ENCODE data around the gene GRPEL1. TPM values are rescaled to one million over a fixed set of nuclear protein-coding genes. Genes with fewer than 3 reads are reported as not detected.

The GRPEL1 gene
- total RNA-seq, 1 donor from 2014 or later, result 19.7 TPM

DNA sequence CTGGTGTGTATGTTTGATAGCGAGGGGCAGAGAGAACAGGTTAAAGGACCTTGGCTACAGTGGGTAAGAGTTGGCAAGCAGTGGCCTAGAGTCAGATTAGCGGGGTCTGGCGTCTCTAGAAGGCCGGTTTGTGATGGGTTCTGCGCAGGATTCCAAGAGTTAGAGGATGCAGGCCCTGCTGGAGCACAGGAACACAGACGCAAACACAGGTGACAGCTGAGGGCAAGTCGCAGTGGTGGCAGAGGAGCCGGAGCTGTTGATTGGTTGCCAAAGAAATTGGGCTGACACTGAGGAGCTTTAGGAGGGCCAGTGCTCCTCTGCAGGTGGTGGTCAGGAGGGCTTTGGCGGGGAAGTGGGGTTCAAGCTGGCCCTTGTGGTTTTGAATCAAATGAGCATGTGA, 20.9 kb downstream of the GRPEL1 start:
- no peaks in the 10 kb centered on the region for H3K27me3 Mint-ChIP-seq (ENCODE audit: unreplicated experiment)
- peaks cover 35% of the 10 kb centered on the region for H3K4me1 Mint-ChIP-seq (ENCODE audit: unreplicated experiment)
- no peak for DNase-seq (ENCODE audit: extremely low spot score, unreplicated experiment)
- no peaks in the 10 kb centered on the region for H3K36me3 Mint-ChIP-seq (ENCODE audit: unreplicated experiment)
- H3K9me3 Mint-ChIP-seq (ENCODE audit: unreplicated experiment), result no peaks in the 10 kb centered on the region
- no peak overlapping the region for H3K4me3 Mint-ChIP-seq (ENCODE audit: unreplicated experiment)
- H3K27ac Mint-ChIP-seq (ENCODE audit: unreplicated experiment), result no peak overlapping the region
- TF ChIP-seq, protein P1, sequence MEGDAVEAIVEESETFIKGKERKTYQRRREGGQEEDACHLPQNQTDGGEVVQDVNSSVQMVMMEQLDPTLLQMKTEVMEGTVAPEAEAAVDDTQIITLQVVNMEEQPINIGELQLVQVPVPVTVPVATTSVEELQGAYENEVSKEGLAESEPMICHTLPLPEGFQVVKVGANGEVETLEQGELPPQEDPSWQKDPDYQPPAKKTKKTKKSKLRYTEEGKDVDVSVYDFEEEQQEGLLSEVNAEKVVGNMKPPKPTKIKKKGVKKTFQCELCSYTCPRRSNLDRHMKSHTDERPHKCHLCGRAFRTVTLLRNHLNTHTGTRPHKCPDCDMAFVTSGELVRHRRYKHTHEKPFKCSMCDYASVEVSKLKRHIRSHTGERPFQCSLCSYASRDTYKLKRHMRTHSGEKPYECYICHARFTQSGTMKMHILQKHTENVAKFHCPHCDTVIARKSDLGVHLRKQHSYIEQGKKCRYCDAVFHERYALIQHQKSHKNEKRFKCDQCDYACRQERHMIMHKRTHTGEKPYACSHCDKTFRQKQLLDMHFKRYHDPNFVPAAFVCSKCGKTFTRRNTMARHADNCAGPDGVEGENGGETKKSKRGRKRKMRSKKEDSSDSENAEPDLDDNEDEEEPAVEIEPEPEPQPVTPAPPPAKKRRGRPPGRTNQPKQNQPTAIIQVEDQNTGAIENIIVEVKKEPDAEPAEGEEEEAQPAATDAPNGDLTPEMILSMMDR (IDR thresholded peaks at IDR 0.05), result no peak

DNA sequence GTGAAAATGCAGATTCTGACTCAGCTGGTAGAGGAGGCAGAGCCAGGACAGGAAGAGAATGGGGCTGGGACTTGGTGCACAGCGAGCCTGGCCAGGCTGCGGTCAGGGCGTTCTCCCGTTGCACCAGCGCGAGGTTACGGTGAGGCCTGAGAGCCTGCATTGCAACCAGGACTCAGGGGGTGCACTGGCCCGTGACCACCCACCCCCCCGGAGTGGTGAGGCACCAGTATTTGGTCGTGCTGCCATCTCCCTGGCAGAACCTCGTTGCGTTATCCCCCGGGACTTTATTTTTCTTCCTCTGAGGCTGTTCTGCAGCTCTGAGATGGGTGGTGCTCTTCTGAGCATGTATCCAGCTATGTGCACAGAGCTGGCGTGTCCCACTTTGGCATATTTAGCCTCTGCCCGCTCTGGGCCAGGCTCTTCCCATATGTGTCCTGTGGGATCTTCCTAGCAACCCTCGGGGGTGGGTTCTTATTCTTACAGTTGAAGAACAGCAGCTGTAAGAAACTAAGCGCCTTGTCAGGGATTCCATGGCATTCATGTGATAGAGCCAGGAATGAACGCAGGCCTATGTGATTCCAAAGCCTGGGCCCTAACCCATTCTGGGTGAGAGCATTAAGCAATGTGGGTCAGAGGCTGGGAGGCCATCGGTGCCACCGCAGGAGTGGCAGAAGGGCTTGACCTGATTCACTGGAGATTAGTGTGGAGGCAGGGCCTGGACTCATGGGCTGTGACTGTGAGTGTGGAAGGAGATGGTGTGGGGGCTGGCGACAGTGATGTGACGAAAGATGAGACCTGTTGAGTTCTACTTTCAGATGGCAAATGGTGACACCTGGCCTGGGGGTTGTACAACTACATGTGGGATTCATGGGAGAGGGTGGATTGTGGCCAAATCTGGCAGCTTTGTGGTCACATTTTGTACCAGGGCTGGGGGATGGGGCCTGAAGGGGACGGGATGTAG, 21.6 kb downstream of the GRPEL1 start:
- DNase-seq (ENCODE audit: extremely low spot score, unreplicated experiment), result no peak
- peaks cover 41% of the 10 kb centered on the region for H3K4me1 Mint-ChIP-seq (ENCODE audit: unreplicated experiment)
- peaks cover 3% of the 10 kb centered on the region for H3K36me3 Mint-ChIP-seq (ENCODE audit: unreplicated experiment)
- no peaks in the 10 kb centered on the region for H3K9me3 Mint-ChIP-seq (ENCODE audit: unreplicated experiment)
- H3K27ac Mint-ChIP-seq (ENCODE audit: unreplicated experiment), result no peak overlapping the region
- TF ChIP-seq, protein P1 (IDR thresholded peaks at IDR 0.05), result no peak
- no peaks in the 10 kb centered on the region for H3K27me3 Mint-ChIP-seq (ENCODE audit: unreplicated experiment)
- H3K4me3 Mint-ChIP-seq (ENCODE audit: unreplicated experiment), result no peak overlapping the region

DNA sequence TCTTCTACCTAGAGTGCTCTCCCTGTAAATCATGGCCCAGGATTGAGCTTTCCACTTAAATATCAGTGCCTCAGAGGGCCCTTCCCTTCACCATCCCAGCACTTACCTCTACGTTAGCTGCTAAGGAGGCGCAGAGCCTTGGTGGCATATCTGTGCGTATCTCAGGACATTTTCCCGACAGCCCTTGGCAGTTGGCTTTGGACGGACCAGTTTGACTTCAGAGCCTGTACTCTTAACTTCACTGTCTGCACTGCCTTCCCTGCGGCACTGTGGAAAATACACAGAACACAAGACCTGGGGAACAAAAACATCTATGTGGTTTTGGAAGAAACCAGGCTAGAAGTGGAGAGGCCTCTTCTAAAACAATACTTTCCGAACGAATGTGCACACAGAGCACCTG, 22.3 kb downstream of the GRPEL1 start:
- H3K4me1 Mint-ChIP-seq (ENCODE audit: unreplicated experiment), result peaks cover 41% of the 10 kb centered on the region
- H3K27me3 Mint-ChIP-seq (ENCODE audit: unreplicated experiment), result no peaks in the 10 kb centered on the region
- H3K4me3 Mint-ChIP-seq (ENCODE audit: unreplicated experiment), result peak overlapping the region; percentile 84
- DNase-seq (ENCODE audit: extremely low spot score, unreplicated experiment), result no peak
- TF ChIP-seq, protein P1 (IDR thresholded peaks at IDR 0.05), result no peak
- peaks cover 3% of the 10 kb centered on the region for H3K36me3 Mint-ChIP-seq (ENCODE audit: unreplicated experiment)
- no peaks in the 10 kb centered on the region for H3K9me3 Mint-ChIP-seq (ENCODE audit: unreplicated experiment)
- peak overlapping the region; percentile 28 for H3K27ac Mint-ChIP-seq (ENCODE audit: unreplicated experiment)

DNA sequence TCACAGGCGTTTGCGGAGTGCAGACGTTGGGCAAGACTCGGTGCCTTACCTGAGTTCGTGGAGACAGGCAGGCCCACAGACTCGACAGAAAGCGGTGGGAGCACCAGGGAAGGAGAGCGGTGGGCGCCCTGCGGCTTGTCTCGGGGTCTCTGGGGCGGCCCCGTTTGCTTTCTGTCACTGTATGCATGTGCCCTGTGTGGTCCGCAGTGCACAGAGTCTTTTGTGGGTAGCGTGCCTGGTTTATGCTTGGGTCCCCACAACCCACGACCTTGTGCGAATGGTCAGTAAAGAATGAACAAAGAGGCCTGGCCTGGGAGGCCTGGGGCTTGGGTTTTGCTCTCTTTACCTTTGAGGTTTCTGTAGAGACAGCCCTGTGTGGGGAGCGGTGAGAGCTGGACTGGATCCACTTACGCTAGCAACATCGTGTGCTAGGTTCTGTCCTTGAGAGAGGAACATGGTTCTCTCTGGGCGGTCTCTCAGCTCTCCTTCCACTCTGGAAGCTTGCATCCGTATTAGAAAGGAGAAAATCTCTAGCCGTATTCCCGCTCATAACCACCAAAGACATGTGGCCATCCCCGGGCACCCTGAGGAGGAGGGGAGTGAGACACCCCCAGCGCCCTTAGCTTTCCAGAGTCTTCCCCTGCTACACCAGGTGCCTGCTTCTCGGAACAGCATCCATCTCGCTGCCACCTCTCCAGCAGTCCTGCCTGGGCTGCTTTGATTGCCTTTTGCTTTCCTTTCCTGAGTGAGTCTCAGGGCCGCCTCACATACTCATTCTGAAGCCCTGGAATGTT, 23.5 kb downstream of the GRPEL1 start:
- H3K9me3 Mint-ChIP-seq (ENCODE audit: unreplicated experiment), result no peaks in the 10 kb centered on the region
- peaks cover 41% of the 10 kb centered on the region for H3K4me1 Mint-ChIP-seq (ENCODE audit: unreplicated experiment)
- H3K36me3 Mint-ChIP-seq (ENCODE audit: unreplicated experiment), result peaks cover 3% of the 10 kb centered on the region
- DNase-seq (ENCODE audit: extremely low spot score, unreplicated experiment), result no peak
- H3K27ac Mint-ChIP-seq (ENCODE audit: unreplicated experiment), result peak overlapping the region; percentile 69
- TF ChIP-seq, protein P1 (IDR thresholded peaks at IDR 0.05), result no peak
- H3K27me3 Mint-ChIP-seq (ENCODE audit: unreplicated experiment), result no peaks in the 10 kb centered on the region
- peak overlapping the region; percentile 84 for H3K4me3 Mint-ChIP-seq (ENCODE audit: unreplicated experiment)
